ENCODE results near the gene MAPK13.

MAPK13 gene

DNA sequence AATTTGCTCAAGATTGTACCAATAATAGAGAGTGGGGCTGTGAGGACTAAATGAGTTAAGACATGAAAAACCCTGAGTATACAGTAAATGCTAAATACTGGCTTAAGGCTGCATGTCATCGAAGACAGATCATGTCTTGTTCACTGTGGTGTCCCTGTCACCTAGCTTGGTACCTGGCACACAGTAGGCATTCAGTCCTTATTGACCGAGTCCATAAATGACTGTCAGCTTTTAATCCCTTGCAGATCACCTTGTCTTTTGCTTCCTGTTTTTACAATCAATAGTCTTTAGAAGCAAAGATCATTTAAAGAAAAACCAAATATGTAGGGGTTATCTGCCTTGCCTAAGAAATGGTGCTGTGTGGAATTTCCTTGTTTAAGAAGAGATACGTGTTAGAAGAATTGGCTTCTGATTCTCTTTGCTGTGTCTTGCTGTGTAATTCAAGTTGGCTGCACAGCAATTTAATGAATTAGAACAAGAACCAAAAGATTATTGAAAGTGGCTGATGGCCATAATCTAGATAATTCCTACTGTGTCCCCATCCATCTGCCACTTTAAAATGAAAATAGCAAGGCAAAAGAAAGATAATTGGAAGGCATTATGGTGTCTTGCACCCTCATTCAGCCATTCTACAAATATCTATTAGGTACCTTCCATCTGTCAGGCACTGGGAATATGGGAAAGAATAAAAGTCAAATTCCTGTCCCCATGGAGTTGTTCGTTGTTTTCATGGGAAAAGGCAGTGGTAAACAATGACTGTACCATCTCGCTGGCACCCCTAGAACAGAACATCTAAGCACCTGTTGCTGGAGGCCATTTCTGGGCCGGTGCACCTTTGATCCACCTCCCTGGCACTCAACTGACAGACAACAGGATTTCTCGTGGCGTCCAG lies 12.4 kb upstream of the MAPK13 start:
- TF ChIP-seq, protein P1, sequence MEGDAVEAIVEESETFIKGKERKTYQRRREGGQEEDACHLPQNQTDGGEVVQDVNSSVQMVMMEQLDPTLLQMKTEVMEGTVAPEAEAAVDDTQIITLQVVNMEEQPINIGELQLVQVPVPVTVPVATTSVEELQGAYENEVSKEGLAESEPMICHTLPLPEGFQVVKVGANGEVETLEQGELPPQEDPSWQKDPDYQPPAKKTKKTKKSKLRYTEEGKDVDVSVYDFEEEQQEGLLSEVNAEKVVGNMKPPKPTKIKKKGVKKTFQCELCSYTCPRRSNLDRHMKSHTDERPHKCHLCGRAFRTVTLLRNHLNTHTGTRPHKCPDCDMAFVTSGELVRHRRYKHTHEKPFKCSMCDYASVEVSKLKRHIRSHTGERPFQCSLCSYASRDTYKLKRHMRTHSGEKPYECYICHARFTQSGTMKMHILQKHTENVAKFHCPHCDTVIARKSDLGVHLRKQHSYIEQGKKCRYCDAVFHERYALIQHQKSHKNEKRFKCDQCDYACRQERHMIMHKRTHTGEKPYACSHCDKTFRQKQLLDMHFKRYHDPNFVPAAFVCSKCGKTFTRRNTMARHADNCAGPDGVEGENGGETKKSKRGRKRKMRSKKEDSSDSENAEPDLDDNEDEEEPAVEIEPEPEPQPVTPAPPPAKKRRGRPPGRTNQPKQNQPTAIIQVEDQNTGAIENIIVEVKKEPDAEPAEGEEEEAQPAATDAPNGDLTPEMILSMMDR (IDR thresholded peaks at IDR 0.05; ENCODE audit: poor library complexity, severe bottlenecking) = no peak
- H3K4me1 ChIP-seq (ENCODE audit: insufficient read depth, poor library complexity, severe bottlenecking) = peaks cover 13% of the 10 kb centered on the region
- H3K27me3 ChIP-seq (ENCODE audit: insufficient read depth, poor library complexity, severe bottlenecking) = no peaks in the 10 kb centered on the region
- no peaks in the 10 kb centered on the region for H3K9me3 ChIP-seq (ENCODE audit: severe bottlenecking)
- H3K27ac ChIP-seq (ENCODE audit: poor library complexity, severe bottlenecking) = no peak overlapping the region
- no peak overlapping the region for H3K4me3 ChIP-seq (ENCODE audit: severe bottlenecking)
- ATAC-seq (ENCODE audit: low read depth) = no peak
- no peak for DNase-seq (ENCODE audit: low spot score)
- no peaks in the 10 kb centered on the region; the same call in 1 of the 2 replicates for H3K36me3 ChIP-seq (ENCODE audit: low read depth)

DNA sequence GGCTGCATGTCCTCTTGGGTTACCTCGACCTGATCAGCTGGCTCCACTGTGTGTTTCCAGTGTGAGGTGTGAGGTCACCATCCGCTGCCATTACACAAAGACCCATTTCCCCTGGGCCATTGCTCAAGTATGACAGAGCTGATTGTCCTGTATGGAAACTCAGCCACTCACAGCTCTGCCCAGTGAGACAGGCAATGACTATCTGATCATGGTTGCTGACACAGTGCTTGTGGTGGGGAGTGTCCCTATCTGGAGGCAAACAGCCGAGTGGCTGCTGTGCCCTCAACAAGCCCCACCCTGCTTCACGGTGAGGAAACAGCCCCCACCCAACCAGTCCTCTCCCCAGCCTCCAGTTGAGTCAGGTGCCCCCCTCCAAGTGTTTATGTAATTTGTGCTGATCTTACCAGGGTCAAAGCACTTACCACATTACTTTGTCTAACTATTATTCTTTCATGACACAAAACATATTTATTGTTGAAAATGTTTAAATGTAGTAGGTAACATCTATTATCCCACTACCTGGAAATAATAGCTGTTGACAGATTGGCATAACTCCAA lies 11.7 kb upstream of the MAPK13 start:
- Histone ChIP-seq H3K9me3 (ENCODE audit: severe bottlenecking) (no peaks in the 10 kb centered on the region), H3K27me3 (ENCODE audit: insufficient read depth, poor library complexity, severe bottlenecking) (no peaks in the 10 kb centered on the region), H3K27ac (ENCODE audit: poor library complexity, severe bottlenecking) (no peak overlapping the region), H3K4me3 (ENCODE audit: severe bottlenecking) (no peak overlapping the region), H3K36me3 (ENCODE audit: low read depth) (no peaks in the 10 kb centered on the region), H3K4me1 (ENCODE audit: insufficient read depth, poor library complexity, severe bottlenecking) (peaks cover 13% of the 10 kb centered on the region)
- TF ChIP-seq, protein P1 (IDR thresholded peaks at IDR 0.05; ENCODE audit: poor library complexity, severe bottlenecking) = no peak
- no peak for ATAC-seq (ENCODE audit: low read depth)
- no peak for DNase-seq (ENCODE audit: low spot score)

DNA sequence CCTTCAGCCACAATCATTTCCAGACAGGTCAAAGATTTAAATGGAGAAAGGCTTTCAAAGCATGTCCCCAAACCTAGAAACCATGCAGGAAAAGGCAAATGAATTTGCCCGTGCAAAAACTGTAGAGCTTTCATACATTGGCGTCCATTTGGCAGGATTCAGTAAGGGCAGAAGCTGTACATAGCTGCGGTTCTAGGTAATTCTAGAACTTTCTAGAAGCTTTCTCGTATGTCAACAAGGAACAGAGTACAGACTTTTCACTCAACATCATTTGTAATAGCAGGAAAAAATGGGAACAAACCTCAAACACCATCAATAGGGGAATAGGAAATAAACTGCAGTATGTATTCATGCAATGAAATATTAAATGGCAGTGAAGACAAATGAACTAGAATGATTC lies 11.1 kb upstream of the MAPK13 start:
- Histone ChIP-seq H3K4me1 (ENCODE audit: insufficient read depth, poor library complexity, severe bottlenecking) (peaks cover 13% of the 10 kb centered on the region), H3K36me3 (ENCODE audit: low read depth) (no peaks in the 10 kb centered on the region), H3K9me3 (ENCODE audit: severe bottlenecking) (no peaks in the 10 kb centered on the region), H3K27ac (ENCODE audit: poor library complexity, severe bottlenecking) (no peak overlapping the region), H3K27me3 (ENCODE audit: insufficient read depth, poor library complexity, severe bottlenecking) (no peaks in the 10 kb centered on the region), H3K4me3 (ENCODE audit: severe bottlenecking) (no peak overlapping the region)
- DNase-seq (ENCODE audit: low spot score) (no peak), ATAC-seq (ENCODE audit: low read depth) (no peak)
- TF ChIP-seq, protein P1 (IDR thresholded peaks at IDR 0.05; ENCODE audit: poor library complexity, severe bottlenecking) = no peak

DNA sequence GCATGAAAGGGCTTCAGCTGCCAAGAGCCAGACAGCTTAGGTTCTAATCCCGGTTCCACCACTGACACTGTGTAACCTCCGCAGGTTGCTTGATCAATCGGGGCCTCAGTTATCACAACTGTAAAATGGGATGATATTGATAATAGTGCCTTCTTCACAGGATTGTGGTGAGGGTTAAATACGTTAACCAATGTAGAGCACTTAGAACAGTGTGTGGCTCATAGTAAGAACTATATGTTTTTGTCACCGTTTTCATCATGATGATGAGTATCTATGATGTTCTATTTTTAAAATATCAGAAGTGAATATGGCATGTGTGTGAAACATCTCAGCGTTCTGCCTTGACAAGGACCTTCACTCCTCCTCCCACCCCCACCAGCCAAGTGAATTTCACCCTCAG lies 10.3 kb upstream of the MAPK13 start:
- H3K4me1 ChIP-seq (ENCODE audit: insufficient read depth, poor library complexity, severe bottlenecking) = peaks cover 13% of the 10 kb centered on the region
- TF ChIP-seq, protein P1 (IDR thresholded peaks at IDR 0.05; ENCODE audit: poor library complexity, severe bottlenecking) = no peak
- no peak overlapping the region for H3K27ac ChIP-seq (ENCODE audit: poor library complexity, severe bottlenecking)
- H3K4me3 ChIP-seq (ENCODE audit: severe bottlenecking) = no peak overlapping the region
- H3K36me3 ChIP-seq (ENCODE audit: low read depth) = no peaks in the 10 kb centered on the region
- no peak for ATAC-seq (ENCODE audit: low read depth)
- DNase-seq (ENCODE audit: low spot score) = no peak
- no peaks in the 10 kb centered on the region for H3K27me3 ChIP-seq (ENCODE audit: insufficient read depth, poor library complexity, severe bottlenecking)
- no peaks in the 10 kb centered on the region for H3K9me3 ChIP-seq (ENCODE audit: severe bottlenecking)

DNA sequence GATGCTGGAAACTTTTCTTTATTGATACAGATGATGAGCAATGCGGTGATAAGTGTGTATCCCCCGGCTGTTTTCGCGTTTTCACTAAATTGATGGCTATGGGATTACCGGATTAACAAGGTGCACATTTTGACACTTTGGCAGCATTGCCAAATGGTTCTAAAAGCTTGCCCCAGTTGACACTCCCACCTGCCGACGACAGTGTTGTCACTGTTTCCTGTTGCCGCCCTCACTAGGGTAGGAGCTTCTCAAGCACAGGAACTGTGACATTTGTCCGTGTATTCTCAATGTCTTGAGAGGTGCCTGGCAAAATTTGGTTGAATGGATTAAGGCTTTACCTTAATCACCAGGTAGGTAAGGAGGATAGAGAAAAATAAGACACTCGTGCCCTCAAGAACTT lies 9.8 kb upstream of the MAPK13 start:
- Histone ChIP-seq H3K9me3 (ENCODE audit: severe bottlenecking) (no peaks in the 10 kb centered on the region), H3K36me3 (ENCODE audit: low read depth) (no peaks in the 10 kb centered on the region), H3K27ac (ENCODE audit: poor library complexity, severe bottlenecking) (peak overlapping the region; percentile 34), H3K27me3 (ENCODE audit: insufficient read depth, poor library complexity, severe bottlenecking) (no peaks in the 10 kb centered on the region), H3K4me3 (ENCODE audit: severe bottlenecking) (no peak overlapping the region), H3K4me1 (ENCODE audit: insufficient read depth, poor library complexity, severe bottlenecking) (peaks cover 13% of the 10 kb centered on the region)
- DNase-seq (ENCODE audit: low spot score) (no peak), ATAC-seq (ENCODE audit: low read depth) (no peak)
- TF ChIP-seq, protein P1 (IDR thresholded peaks at IDR 0.05; ENCODE audit: poor library complexity, severe bottlenecking) = no peak

Measured in RWPE2 (cell line).